ENCODE data around the gene DCAF8L1. TPM values are rescaled to one million over a fixed set of nuclear protein-coding genes. Genes with fewer than 3 reads are reported as not detected.
"Not testable (repeated sequence)": the region's sequence is repeated elsewhere in the genome, so short reads cannot be mapped to it uniquely, and the experiment has no call there.

Gene DCAF8L1
- total and polyA plus RNA-seq, 12 donors: not detected

DNA sequence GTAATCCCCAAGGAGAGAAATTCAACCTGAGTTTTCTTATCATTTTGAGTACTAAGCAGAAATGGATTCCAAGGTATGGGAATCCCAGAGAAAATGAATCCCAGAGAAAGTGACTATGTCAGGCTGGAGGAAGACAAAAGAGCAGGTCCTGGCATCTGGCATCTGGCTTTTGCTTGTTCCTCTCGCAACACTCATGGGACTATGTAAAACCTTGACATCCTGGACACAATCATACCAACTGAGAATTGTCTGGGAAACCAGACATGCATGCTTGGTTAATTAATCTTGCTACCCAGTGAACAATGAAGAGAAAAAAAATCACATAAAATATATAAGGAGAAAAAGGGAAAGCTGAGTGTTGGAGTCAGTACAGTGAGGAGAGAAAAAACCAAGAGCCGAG, 12.9 kb downstream of the DCAF8L1 start:
- DNase-seq (no peak), ATAC-seq (no peak)
- H3K27ac ChIP-seq: no peak overlapping the region
- no peaks in the 10 kb centered on the region for H3K4me1 ChIP-seq
- H3K27me3 ChIP-seq: no peaks in the 10 kb centered on the region
- no peaks in the 10 kb centered on the region for H3K36me3 ChIP-seq
- H3K4me3 ChIP-seq: no peak overlapping the region
- no peaks in the 10 kb centered on the region for H3K9me3 ChIP-seq
- TF ChIP-seq, protein P1, sequence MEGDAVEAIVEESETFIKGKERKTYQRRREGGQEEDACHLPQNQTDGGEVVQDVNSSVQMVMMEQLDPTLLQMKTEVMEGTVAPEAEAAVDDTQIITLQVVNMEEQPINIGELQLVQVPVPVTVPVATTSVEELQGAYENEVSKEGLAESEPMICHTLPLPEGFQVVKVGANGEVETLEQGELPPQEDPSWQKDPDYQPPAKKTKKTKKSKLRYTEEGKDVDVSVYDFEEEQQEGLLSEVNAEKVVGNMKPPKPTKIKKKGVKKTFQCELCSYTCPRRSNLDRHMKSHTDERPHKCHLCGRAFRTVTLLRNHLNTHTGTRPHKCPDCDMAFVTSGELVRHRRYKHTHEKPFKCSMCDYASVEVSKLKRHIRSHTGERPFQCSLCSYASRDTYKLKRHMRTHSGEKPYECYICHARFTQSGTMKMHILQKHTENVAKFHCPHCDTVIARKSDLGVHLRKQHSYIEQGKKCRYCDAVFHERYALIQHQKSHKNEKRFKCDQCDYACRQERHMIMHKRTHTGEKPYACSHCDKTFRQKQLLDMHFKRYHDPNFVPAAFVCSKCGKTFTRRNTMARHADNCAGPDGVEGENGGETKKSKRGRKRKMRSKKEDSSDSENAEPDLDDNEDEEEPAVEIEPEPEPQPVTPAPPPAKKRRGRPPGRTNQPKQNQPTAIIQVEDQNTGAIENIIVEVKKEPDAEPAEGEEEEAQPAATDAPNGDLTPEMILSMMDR (IDR thresholded peaks at IDR 0.05): no peak
- 59 to 66% methylated on average over 2 of the region's 2 CpGs for WGBS, 2 donors
- intact Hi-C loops (cut with DNase I): no loop called here

DNA sequence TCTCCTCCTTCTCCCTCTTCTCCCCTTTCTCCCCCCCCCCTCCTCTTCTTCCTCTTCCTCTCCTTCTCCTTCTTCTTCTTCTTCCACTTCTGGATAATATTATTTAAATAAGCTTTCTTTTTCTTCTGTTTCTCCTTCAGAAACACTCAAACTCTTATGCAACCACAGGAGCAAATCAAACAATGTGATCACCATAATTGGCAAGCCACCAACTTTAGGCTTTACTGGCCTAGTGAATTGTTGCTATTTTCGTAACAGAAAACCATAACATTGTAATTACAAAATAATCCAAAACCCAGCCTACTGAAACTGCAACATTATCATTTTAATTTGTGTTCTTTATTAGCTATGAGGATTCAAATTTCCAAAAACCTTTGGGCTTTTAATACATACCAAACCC, 14.3 kb downstream of the DCAF8L1 start:
- 26 to 63% methylated on average over 1 of the region's 1 CpG for WGBS, 2 donors
- intact Hi-C loops (cut with DNase I): no loop called here
- H3K9me3 ChIP-seq: no peaks in the 10 kb centered on the region
- H3K27ac ChIP-seq: no peak overlapping the region
- TF ChIP-seq, protein P1 (IDR thresholded peaks at IDR 0.05): no peak
- ATAC-seq (no peak), DNase-seq (no peak)
- no peak overlapping the region for H3K4me3 ChIP-seq
- H3K27me3 ChIP-seq: no peaks in the 10 kb centered on the region
- H3K36me3 ChIP-seq: no peaks in the 10 kb centered on the region
- no peaks in the 10 kb centered on the region for H3K4me1 ChIP-seq

DNA sequence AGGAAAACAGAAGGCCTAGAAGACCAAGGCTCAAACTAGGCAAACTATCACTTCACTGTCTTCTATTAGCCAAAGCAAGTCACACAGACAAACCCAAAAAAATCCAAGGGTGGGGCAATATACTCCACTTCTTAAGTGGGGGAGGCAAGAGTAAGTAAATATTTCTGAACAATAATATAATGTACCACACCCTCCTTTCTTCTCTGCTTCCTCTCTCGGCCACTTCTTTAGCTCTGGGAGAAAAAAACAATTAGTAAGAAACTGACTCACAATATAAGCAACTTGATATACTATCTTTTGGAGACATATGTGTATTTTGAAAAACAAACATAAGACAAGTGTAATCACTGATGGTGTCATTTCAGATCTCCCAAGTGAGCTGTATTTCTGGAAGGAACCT, 14.8 kb downstream of the DCAF8L1 start:
- no peaks in the 10 kb centered on the region for H3K36me3 ChIP-seq
- intact Hi-C loops (cut with DNase I): no loop called here
- H3K9me3 ChIP-seq: peaks cover 0 to 3% (median 0%) of the 10 kb centered on the region in 11 donors
- DNase-seq (no peak), ATAC-seq (no peak)
- H3K4me1 ChIP-seq: no peaks in the 10 kb centered on the region
- 33 to 55% methylated on average over 1 of the region's 1 CpG for WGBS, 2 donors
- H3K27ac ChIP-seq: no peak overlapping the region
- H3K4me3 ChIP-seq: no peak overlapping the region
- no peaks in the 10 kb centered on the region for H3K27me3 ChIP-seq
- TF ChIP-seq, protein P1 (IDR thresholded peaks at IDR 0.05): no peak

DNA sequence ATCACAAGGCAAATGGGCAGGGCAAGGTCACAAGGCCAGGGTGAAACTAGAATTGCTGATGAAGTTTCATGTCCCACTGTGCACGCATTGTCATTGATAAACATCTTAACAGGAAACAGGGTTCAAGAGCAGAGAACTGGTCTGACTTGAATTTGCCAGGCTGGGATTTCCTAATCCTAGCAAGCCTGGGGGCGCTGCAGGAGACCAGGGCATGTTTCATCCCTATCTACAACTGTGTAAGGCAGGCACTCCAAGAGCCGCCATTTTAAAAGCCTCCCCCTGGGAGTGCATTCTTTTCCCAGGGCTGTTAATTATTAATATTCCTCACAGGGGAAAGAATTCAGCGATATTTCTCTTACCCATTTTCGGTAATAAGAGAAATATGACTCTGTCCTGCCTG, 15.9 kb downstream of the DCAF8L1 start:
- H3K27ac ChIP-seq; ATAC-seq; H3K4me3 ChIP-seq; H3K27me3 ChIP-seq; H3K36me3 ChIP-seq; intact Hi-C loops (cut with DNase I); H3K4me1 ChIP-seq; DNase-seq: not testable (repeated sequence)
- 89 to 97% methylated on average over 4 to 5 of the region's 5 CpGs for WGBS, 2 donors
- peaks cover 0 to 14% (median 0%) of the 10 kb centered on the region in 11 donors for H3K9me3 ChIP-seq

DNA sequence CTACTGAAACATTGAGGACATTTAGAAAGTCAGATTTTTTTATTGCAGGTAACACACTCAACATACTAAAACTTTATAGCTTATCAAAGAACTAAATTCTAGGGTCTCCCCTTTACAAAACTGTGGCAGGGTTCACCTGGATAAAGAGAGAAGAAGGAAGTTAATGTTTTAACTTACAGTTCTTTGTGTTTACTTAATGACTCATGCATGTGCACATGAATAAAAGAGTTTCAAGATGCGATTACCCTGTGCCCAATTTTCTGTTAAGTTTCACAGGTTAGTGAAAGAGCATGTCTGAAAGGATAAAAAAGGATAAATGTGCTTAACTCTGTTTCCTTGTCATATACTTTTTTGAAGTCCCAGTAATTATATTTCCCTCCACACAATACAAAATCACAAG, 16.8 kb downstream of the DCAF8L1 start:
- intact Hi-C loops (cut with DNase I): no loop called here
- ATAC-seq (no peak), DNase-seq (no peak)
- Histone ChIP-seq H3K36me3 (no peaks in the 10 kb centered on the region), H3K4me3 (no peak overlapping the region), H3K27me3 (no peaks in the 10 kb centered on the region), H3K4me1 (no peaks in the 10 kb centered on the region), H3K9me3 (peaks cover 0 to 17% (median 0%) of the 10 kb centered on the region in 11 donors), H3K27ac (no peak overlapping the region)
- TF ChIP-seq, protein P1 (IDR thresholded peaks at IDR 0.05): no peak
- WGBS, 2 donors: 62 to 74% methylated on average over 1 of the region's 1 CpG

DNA sequence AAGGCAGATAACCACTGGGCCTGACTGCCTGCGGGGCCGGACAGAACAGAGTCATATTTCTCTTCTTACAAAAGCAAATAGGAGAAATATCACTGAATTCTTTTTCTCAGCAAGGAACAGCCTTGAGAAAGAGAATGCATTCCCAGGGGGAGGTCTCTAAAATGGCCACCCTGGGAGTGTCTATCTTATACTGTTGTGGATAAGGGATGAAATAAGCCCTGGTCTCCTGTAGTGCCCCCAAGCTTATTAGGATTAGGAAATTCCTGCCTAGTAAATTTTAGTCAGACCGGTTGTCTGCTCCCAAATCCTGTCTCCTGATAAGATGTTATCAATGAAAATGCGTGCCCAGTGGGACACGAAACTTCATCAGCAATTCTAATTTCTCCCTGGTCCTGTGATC, 20.8 kb downstream of the DCAF8L1 start:
- H3K27me3 ChIP-seq; H3K27ac ChIP-seq; intact Hi-C loops (cut with DNase I); H3K4me3 ChIP-seq; ATAC-seq; DNase-seq; H3K4me1 ChIP-seq; H3K36me3 ChIP-seq: not testable (repeated sequence)
- 86 to 89% methylated on average over 5 of the region's 5 CpGs for WGBS, 2 donors
- peaks cover 0 to 24% (median 0%) of the 10 kb centered on the region in 11 donors for H3K9me3 ChIP-seq
